G401.6 (cell line): ENCODE results near the gene RABGEF1.

Source experiments
- FAIRE-seq: peaks from 2 replicates; lab custom pipeline; 2012; peaks lifted over from hg19 to GRCh38; lab: Jason Lieb, UNC

RABGEF1 gene

GRCh38 chr7:66859339-66859738 lies 118.8 kb downstream of the RABGEF1 start:
- FAIRE-seq = no peak

- no peak for FAIRE-seq
Observed at GRCh38 chr7:66859794-66860645, 119.5 kb downstream of the RABGEF1 start.

- no peak for FAIRE-seq
Observed at GRCh38 chr7:66860767-66861166, 120.2 kb downstream of the RABGEF1 start.
